D721Med (cell line): ENCODE data around the gene RYR1.

Source experiments
- DNase-seq: peaks from one replicate; pipeline ENCODE4 v3.0.0; 2011; ENCODE audit warnings: low spot score; ENCODE audit not compliant: insufficient read length
- FAIRE-seq: peaks from 2 replicates; lab custom pipeline; 2011; peaks lifted over from hg19 to GRCh38; lab: Jason Lieb, UNC
- CTCF ChIP-seq: IDR thresholded peaks from 2 replicates; pipeline ENCODE4 v1.5.1; 2012; ENCODE audit warnings: mild to moderate bottlenecking, control low read depth; ENCODE audit not compliant: insufficient read depth; ENCODE audit errors: missing control alignments

Gene RYR1

GRCh38 chr19:38583219-38583984 lies 149.9 kb downstream of the RYR1 start:
- FAIRE-seq (no peak), DNase-seq (no peak)
- TF ChIP-seq CTCF: no peak

- no peak for DNase-seq
- no peak for TF ChIP-seq CTCF
- no peak for FAIRE-seq
These were observed 150.5 kb downstream of the RYR1 start for GRCh38 chr19:38583985-38584305.

GRCh38 chr19:38587562-38587961 lies 154.1 kb downstream of the RYR1 start:
- DNase-seq (no peak), FAIRE-seq (no peak)
- no peak for TF ChIP-seq CTCF

- TF ChIP-seq CTCF: no peak
- FAIRE-seq (no peak), DNase-seq (no peak)
These were observed 154.6 kb downstream of the RYR1 start for GRCh38 chr19:38588041-38588440.

- FAIRE-seq (no peak), DNase-seq (no peak)
- TF ChIP-seq CTCF: no peak
These were observed 159.4 kb downstream of the RYR1 start for GRCh38 chr19:38592940-38593339.

- FAIRE-seq: no peak
- no peak for DNase-seq
- no peak for TF ChIP-seq CTCF
These were observed 162.8 kb downstream of the RYR1 start for GRCh38 chr19:38596057-38596981.
